IPS-NIHi7 (cell line): Measurements from ENCODE around the gene HNF1B.

Experiments
- DNase-seq: peaks from one replicate; pipeline ENCODE4 v3.0.0; 2012; ENCODE audit warnings: mixed read lengths; ENCODE audit errors: extremely low spot score

HNF1B gene

DNA sequence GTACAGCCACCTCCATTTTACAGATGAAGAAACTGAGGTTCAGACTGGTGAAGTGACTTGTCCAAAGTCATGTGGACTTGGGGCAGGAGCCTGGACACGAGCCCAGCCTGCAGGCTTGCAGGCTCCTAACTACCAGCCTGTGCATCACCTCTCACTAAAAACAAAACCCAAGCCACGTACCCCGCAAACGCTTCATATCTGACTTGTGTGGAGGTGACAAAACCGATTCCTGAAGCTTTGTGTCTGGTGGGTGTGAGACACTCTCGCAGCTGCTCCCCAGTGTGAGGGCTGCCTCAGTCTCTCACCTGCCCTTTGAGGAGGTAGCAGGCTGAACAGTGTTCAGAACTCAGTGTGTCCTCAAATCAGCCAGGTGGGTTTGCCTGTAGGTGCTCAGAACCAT is 8.4 kb downstream of the HNF1B start:
- DNase-seq, result no peak

DNA sequence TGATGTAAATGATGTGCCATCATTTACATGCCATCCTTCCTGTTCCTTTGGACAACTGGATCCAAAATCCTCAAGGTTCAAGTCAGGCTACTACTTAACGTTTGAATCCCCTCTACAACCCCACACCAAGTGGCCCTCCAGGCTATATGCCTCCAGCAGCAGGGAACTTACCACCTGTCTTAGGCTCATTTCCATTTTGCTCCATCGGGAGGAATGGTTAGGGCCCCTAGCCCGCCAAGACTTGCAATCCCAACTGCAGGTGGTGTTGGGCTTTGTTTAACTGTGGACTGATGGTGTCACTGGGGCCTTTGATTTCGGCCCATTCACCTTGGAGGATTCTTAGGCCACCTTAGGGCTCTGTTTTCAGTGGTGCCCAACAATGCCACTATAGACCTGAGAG is 9.7 kb downstream of the HNF1B start:
- no peak for DNase-seq

DNA sequence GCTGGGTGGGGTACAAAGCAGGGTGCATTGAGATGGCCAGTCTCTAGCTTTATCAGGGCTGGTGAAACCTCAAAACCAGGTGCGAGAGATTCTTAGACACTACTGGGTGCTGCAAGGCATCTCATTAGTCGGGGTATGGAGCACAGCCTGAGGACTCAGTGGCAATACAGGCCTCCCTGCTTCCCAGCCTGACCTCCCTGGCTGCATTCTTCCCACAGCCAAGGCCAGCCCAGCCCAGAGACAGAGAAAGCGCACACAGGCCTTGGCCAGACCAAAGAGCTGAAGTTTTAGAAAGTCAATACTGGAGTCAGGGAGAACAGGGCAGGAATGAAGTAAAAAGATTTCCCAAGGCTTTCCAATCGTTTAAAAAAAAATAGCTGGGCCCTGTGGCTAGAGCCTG is 12.5 kb downstream of the HNF1B start:
- DNase-seq, result no peak

DNA sequence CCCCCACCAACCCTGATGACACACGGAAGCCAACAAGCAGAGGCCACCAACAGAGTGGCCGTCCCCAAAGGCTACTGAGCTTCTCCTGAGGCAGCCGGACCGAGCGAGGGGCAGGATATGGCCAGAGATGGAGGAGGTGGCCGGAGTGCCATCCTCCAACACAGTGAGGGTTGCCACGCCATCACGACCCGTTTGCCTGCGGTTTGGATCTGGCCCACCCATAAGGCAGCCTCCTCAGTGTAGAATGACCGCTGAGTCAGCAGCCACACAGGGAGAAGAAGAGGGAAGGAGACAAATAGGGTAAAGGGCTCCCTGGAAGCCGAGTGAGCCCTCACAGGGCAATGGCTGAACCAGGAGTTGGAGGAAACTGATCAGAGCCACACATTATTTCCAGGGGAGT is 13.8 kb downstream of the HNF1B start:
- DNase-seq, result no peak

DNA sequence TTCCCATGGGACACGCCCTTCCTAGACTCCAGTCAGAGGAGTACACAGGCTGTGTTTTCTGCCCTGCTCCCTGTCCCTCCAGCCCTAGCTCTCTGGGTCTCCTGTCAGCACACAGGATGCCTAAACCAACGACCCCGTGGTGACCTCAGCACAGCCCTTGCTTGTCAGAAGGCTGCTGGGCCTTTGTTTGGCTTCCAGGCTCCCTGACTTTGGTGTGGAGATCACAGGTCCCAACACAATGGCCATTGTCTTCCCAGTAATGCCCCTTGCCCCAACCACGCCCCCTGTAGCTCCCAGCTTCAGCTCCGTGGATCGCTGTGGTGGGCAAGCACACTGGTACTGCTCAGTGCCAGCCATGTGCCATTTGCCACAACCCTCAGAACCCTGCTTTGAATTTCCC is 15.0 kb downstream of the HNF1B start:
- peak; percentile 38 for DNase-seq

DNA sequence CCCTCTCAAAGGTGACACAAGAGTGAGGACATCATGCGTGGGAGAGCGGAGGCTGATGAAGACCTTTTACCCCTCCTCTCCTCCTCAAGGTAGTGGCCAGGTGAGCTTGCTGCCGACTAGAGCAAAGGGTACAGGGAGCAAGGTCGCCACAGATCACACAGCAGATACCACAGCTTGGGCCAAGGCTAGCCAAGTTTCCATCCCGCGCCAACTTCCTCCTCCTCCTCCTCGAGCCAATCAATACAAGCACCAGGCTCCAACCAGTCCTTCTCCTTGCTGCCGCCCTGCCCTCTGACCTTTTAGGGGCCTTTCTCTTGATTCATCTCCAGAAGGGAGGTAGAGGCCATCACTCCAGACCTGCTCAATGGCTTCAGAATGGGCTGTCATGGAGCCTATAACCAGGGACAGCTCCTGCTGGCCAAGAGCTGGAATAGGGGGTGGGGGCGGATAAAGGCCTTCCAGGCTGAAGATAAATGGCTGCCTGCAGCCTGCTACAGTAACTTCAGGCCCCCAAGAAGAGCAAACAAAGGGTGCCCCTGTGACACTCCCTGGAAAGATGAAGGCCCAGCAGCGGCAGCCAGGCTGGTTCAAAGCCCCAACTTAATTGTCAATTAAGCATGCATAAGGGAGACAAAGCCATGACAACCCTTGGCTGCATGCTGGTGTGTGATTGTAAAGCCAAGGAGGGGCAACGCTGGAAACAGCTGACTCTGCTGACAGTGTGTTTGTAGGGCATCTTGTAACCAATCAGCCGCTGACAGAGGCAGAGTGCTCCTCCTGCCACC is 17.8 kb downstream of the HNF1B start:
- peak; percentile 27 for DNase-seq

DNA sequence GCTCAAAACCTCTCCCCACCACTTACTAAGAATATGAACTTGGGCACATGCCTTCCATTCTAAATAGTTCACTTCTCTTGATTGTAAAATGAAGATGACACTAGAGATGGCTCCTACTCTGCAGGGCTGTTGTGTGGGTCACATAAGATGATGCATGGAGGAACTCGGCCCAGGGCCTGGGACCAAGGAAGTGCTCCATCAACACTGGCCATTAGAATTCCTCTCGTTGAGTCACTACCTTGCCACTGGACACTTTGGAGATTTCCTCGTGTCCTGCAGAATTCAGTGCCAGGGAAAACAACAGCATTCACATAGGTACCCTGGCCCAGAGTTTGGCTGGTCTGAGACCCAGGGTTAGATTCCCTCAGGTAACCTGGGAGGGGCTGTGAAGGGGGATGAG is 18.6 kb downstream of the HNF1B start:
- DNase-seq, result no peak

DNA sequence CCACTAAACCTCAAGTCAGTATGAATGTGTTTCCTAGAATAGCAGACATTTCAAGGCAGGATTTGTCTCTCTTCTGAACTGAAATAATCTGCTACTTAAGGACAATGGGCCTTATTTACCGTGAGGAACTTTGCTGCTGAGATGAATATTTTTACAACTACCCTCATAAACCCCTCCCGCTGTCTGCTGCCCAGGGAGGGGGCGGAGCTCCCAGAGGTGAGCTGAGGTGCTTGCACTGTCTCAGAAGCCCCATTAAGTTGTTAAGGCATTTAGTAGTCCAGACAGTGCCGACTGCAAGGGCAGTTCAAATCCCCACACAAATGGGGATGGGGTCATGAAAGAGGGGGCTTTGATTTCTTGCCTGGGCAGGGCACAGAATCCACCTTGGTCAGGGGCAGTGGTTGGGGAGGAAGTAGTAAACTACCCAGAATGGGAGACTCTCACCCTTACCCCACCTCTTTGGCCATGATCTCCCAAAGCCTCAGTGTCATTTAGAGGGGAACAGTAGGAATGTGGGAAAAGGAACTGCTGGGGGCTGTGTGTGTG is 19.2 kb downstream of the HNF1B start:
- DNase-seq, result peak; percentile 28

DNA sequence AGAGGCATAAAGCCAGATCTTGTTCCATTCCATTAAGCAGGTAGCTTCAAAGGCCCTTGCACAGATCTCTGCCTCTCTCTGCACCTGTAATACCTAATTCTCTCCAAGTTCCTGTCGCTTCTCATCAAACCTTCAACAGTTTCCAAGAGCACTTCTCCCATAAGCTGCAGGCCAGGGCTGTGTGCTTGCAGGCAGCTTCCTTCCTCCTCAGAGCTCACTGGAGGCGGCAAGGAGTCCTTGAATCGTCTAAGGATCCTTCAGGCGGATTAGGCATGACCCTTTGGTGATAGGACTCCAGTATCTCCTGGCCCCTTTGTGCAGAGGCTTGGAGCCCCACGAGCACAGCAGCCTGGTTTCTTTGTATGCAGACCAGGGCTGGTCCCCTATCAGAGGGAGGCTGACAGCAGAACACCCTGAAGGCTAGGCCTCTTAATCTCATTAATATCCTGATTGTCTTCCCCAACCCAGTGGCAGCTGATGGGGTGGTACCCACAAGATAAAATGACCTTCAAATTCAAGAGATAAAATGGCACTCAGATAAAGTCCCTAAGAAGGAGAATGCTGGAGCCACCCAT is 19.8 kb downstream of the HNF1B start:
- DNase-seq, result no peak

DNA sequence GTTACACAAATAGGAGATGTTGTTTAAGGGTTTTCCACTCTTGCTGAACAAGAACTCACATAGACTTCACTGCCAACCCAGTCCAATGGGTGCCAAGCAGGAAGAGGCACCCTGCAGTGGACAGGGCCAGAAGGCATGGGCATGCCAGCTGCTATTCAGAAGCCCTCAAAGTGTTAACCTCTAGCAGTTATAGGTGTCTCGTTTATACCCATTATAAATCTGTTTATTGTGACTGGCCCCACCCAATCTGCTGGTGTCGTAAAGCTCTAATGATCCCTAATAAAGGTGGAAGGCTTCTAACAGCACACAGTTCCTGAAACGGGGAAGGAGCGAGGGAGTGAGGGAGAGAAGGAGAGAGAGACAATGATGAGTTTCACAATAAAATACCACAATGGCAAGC is 23.9 kb downstream of the HNF1B start:
- no peak for DNase-seq

DNA sequence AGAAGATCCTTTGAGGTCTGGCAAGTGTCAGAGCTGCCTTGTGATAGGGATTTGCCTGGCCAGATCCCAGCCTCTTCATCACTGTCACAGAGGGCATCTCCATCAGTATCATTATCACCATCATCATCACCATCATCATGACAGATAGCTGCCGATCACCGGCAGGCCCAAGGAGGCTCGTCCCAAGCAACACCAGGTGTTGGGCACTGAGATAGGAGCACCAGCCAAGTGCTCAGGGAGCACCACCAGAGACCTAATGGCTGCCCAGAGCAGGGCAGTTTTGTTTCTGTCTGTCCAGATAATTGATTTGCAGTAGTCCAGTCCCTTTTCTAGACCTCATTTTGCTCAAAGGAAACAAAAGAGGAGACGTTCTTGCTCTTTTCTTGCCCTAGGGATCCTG is 25.0 kb downstream of the HNF1B start:
- DNase-seq, result no peak

DNA sequence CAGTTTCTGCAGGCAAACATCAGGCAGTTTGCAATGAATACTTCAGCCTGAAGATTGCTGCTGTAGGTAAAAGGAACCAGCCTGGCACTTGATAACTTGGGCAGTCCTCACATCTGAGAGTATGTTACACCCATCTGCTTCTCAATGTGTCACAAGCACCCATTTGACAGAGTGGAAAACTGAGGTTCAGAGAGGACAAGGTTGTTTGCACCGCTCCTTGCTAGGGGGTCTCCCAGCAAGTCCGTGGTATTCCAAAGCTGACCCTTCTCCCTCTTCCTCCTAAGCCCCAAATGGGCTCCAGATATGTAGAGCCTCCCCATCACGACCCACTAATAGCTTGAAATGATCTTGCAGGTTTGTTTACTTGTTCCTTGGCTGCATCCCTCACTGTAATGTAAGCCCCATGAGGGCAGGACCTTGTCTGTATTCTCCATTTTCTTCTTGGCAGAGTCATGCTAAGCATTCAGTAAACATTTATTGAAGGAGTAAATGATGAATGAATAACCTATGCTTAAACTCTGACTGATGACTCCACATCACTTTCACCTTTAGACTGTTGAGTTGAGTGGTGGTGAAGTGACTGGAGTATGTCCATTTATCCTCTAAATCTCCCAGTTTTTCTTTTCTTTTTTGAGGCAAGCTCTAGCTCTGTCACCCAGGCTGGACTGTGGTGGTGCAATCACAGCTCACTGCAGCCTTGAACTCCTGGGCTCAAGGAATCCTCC is 26.4 kb downstream of the HNF1B start:
- DNase-seq, result no peak

DNA sequence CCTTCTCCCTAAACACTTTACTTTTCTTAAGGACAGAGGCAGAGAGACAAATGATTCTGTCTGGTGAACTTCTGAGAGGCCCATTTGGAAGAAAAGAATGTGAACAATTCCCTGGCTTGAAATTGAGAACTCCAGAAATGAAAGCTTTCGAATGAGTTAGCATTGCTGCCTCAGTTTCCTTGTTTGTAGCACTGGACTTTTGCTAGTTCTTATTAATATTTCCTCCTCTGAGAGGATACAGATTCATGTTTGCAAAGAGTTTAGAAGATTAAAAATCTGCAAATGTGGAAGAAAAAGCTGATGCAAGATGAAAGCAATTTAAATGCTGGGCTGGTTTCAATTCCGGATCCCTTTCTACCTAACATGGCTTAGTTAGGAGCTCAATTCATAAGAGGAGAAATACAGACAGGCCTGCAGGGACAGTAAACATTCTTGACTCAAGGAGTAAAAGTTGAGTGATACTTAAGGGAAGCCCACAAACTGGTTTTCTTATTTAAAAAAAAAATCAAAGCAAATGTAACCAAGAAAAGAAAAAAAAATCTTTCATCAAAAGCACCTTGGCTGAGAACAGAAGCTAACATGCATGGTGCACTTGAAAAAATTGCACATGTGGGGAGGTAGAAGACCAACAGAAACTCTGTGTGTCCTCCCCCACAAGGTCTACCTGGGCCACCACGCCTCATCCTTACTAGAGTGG is 27.1 kb downstream of the HNF1B start:
- DNase-seq, result no peak

DNA sequence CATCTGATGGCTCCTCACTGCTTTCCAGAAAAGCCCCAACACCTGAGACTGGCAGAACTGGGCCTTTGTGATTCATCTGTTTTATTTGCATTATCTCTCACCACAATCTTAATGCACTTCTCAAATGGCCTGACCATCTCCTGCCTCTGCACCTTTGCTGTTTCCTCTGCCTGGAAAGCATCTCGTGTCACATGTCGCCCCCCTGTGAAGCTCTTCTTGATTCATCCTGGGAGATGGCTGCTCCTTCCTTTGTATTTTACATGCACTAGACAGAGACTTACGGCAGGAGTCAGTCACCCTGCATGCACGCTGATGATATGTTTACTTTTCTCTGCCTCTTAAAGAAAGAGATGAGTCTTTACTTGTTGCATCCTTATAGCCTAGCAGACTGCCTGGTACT is 30.0 kb downstream of the HNF1B start:
- DNase-seq, result no peak

DNA sequence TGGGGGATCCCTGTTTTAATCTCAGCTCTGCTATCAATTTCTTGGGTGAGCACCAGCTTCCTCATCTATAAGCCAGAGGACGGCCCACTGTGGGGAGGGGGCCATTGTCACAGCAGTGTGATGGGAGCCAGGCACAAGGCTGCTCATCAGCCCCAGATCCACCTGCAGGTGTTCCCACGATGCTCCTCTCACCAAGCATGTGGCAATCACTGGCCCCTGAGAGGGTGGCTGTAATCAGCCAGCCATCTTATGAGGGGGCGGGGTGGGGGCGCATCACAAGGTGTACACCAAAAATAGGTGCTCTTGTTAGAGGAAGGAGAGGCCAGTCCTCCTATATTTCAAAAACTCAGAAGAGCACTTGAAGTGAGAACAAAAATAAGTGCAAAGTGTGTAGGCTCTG is 31.2 kb downstream of the HNF1B start:
- DNase-seq, result no peak

DNA sequence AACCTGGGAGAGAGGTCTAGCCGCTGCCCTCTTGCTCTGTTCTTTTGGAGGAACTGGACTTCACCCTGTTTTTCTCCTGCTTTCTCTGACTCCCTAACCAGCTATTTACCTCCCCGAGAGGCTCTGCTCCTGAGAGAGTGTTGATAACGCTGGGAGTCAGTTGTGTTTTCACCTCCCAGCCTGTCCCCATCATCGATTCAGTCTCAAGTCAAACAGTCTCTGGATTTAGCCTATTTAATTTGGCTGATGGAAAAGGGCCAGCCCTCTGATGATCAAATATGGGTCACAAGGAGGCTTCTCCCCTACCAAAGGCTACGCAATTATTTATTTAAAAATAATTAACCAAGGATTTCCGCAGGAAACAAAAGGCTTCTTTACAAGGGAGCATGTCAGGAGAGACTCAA is 31.8 kb downstream of the HNF1B start:
- no peak for DNase-seq

DNA sequence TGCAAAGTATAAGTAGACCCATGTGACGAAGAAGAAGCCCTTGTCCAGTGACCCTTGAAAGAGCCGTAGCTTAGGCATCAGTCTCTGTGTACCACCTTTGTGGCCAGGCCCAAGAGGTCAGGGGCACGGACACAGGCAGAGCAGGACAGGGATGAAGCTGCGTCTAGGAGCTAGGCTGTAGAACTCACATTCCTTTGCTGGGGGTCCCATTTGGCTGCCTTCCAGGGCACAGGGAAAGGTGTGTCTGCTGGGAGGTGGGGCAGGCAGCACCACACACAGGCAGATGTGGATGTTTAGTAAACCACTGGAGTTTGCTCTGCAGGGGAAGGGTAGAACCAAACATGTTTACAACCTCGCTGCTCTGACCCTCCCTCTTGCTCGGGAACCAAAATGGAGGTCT is 33.7 kb downstream of the HNF1B start:
- no peak for DNase-seq

DNA sequence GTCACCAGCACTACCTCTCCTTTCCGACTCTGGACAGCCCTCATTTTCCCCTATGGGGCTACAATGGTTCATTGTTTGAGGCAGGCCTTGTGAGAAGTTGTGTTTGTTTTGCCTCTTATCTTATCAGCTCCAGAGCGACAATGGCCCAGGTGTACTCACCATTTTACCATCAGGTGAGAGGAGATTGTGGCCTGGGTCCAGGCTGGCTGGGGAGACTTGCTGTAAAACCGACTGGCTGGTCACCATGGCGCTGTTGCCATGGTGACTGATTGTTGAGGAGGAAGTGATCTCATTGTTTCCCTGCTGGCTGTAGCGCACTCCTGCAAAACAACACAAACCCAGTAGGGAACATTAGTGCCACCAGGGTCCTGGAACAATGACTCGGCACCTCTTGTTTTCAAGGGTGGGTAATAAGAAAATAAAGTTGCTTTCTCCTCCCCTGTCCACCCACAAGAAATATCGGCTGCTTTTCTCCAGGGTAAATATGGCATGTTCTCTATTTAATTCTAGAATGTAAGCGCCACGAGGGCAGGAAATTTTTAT is 34.4 kb downstream of the HNF1B start:
- peak; percentile 94 for DNase-seq

DNA sequence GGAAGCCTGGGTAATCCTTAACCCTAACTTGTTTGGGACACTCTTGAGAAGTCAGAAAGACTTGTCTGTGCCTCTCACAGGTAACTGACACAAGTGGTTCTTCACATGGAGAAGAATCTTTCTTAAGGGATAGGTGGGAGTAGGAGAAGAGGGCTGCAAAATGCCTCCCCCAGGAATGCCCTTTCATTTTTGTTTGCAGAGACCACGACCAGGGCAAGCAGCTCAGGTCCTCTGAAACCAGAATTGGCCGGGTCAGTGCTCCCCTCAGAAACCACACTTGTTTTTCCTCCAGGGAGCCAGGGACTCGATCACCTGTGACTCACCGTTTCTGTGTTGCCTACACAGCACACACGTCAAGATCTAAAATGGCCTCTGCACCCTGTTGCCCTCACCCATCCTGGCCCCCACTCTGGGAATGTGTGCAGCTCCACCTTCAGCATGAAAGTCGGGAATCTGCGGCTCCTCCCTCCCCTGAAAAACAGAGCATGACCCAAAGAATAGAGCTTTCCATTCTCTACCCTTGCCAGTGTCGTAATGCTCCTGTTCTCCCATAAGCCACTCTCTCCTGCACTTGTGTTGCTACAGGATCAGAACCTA is 36.1 kb downstream of the HNF1B start:
- DNase-seq, result no peak

DNA sequence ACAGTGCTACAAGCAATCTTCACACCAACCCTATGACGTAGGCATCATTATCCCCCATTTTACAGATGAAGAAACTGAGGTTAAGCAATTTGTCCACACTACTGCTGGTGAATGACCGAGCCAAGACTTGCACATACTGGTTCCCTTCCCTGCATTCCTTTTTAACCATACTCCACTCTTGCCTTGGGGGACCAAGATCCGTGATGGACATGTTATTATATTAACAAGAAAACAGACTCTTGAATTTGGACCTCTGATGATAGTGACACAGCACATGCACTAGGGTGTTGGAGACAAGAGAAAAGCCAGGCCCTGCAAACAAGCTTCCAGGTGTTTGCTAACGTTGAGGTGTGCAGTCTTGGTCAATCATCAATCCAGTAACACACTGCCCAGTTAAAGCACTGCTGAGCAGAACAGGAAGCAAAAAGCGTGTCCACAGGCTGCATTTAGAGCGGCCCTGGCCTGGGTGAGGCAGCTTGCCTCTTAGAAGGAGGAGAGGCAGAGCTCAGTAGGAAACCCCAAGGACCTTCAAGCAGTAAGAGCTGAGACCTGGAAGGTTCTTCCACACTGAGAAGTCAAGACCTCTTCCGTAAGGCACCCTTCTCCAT is 36.7 kb downstream of the HNF1B start:
- no peak for DNase-seq

DNA sequence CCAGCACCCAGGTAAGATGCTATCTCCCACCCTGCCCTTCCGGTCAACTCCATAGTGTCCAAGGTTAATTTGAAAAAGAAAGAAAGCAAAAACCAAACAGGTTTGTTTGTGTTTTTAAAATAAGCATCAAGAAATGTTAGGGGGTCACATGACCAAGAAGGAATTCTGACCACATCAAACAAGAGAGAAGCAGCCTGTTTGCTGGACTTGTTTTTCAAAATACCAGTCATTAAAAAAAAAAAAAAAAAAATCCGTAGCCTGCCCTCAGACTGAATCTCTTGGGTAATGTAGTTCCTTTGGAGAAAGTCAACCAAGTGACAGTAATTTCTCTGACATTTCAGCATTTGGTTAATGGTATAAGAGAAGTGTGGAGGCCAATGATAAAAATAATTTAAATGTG is 38.4 kb downstream of the HNF1B start:
- no peak for DNase-seq
